Keratinocyte (primary cell): Measurements from ENCODE around the gene SCNN1B. TPM values are rescaled to one million over a fixed set of nuclear protein-coding genes. Genes with fewer than 3 reads are reported as not detected.
"Not testable (repeated sequence)": the region's sequence is repeated elsewhere in the genome, so short reads cannot be mapped to it uniquely, and the experiment has no call there.

Source experiments
- DNase-seq: peaks from one replicate; pipeline ENCODE4 v3.0.0-alpha.2; 2011; ENCODE audit warnings: low read depth, missing footprints, low spot score
- FAIRE-seq: peaks from 2 replicates; lab custom pipeline; 2011; peaks lifted over from hg19 to GRCh38; lab: Jason Lieb, UNC
- H2AFZ ChIP-seq: 2 replicates; pipeline ENCODE4 v1.6.0; 2012; ENCODE audit warnings: low read length, control low read depth, inconsistent platforms; ENCODE audit not compliant: control insufficient read depth
- H3K27ac ChIP-seq: 2 replicates; pipeline ENCODE4 v1.5.1; 2011; ENCODE audit warnings: low read length; ENCODE audit not compliant: control insufficient read depth, insufficient read depth
- H3K27me3 ChIP-seq: 3 replicates; pipeline ENCODE4 v1.6.0; 2011; ENCODE audit warnings: low read length; ENCODE audit not compliant: control insufficient read depth, insufficient read depth; ENCODE audit errors: extremely low read depth
- H3K36me3 ChIP-seq, 2 experiments: 2 replicates in 1 of 2; 3 replicates in 1 of 2; pipeline ENCODE4 v1.5.1; 2011; ENCODE audit warnings: low read length in 2 of 2, mild to moderate bottlenecking in 1 of 2; ENCODE audit not compliant: control insufficient read depth in 2 of 2, insufficient read depth in 2 of 2; ENCODE audit errors: extremely low read depth in 1 of 2
- H3K4me1 ChIP-seq: 3 replicates; pipeline ENCODE4 v1.5.1; 2011; ENCODE audit warnings: low read length; ENCODE audit not compliant: control insufficient read depth, insufficient read depth; ENCODE audit errors: extremely low read depth
- H3K4me2 ChIP-seq: 3 replicates; pipeline ENCODE4 v1.6.0; 2011; ENCODE audit warnings: low read depth, low read length; ENCODE audit not compliant: control insufficient read depth, insufficient read depth; ENCODE audit errors: extremely low read depth
- H3K4me3 ChIP-seq, 3 experiments: fragments of 200-600 bp in 1 of 3; sonication (generic) in 1 of 3; 2 replicates in 2 of 3; 3 replicates in 1 of 3; pipeline ENCODE4 v1.5.1; 2011 to 2016; ENCODE audit warnings: low read length in 3 of 3, mild to moderate bottlenecking in 3 of 3, control low read depth in 2 of 3, inconsistent platforms in 1 of 3, low read depth in 1 of 3, mixed read lengths in 1 of 3, mixed run types in 1 of 3, moderate library complexity in 1 of 3; ENCODE audit not compliant: control insufficient read depth in 2 of 3, insufficient read depth in 2 of 3; ENCODE audit errors: extremely low read depth in 1 of 3
- H3K79me2 ChIP-seq: 2 replicates; pipeline ENCODE4 v1.6.0; 2012; ENCODE audit warnings: low read length; ENCODE audit not compliant: control insufficient read depth, insufficient read depth
- H3K9ac ChIP-seq: 3 replicates; pipeline ENCODE4 v1.6.0; 2011; ENCODE audit warnings: low read length; ENCODE audit not compliant: control insufficient read depth, insufficient read depth; ENCODE audit errors: extremely low read depth
- H3K9me1 ChIP-seq: 3 replicates; pipeline ENCODE4 v1.6.0; 2011; ENCODE audit warnings: low read length; ENCODE audit not compliant: control insufficient read depth, insufficient read depth; ENCODE audit errors: extremely low read depth
- H3K9me3 ChIP-seq: 2 replicates; pipeline ENCODE4 v1.5.1; 2012; ENCODE audit warnings: low read depth, low read length; ENCODE audit not compliant: control insufficient read depth
- H4K20me1 ChIP-seq: 3 replicates; pipeline ENCODE4 v1.6.0; 2011; ENCODE audit warnings: low read length; ENCODE audit not compliant: control insufficient read depth, insufficient read depth; ENCODE audit errors: extremely low read depth
- EZH2 ChIP-seq: IDR thresholded peaks from one replicate; pipeline ENCODE4 v1.6.1; 2012; ENCODE audit warnings: inconsistent platforms, mild to moderate bottlenecking, low read length, moderate library complexity
- dilution Hi-C: fragments of 300-500 bp; cut with MboI; formaldehyde crosslinking; loops from one replicate; pipeline ENCODE4 v1.7.0; 2020; ENCODE audit warnings: low sequenced_read_pairs; ENCODE audit not compliant: extremely low pct_ligation_motif_present
- polyA minus RNA-seq, 3 experiments: library from RNA; depleted of rRNA, polyadenylated mRNA; stranded (reverse); fragments of >200 nt; gene quantifications; 1 replicate in 1 of 3; 2 replicates in 1 of 3; 3 replicates in 1 of 3; pipeline ENCODE4 v1.2.3, GENCODE V29; 2011
- polyA plus RNA-seq, 5 experiments: library from polyadenylated mRNA; depleted of rRNA in 3 of 5; stranded (reverse) in 3 of 5; stranded (forward) in 1 of 5; unstranded in 1 of 5; fragments of >200 nt; gene quantifications; 1 replicate in 1 of 5; 2 replicates in 3 of 5; 3 replicates in 1 of 5; pipeline versions ENCODE4 v1.2.1 to v1.2.3, GENCODE V29; 2011 to 2012; ENCODE audit warnings: missing spikeins in 2 of 5, low read depth in 1 of 5, low replicate concordance in 1 of 5
- TF ChIP-seq, protein P1 (sequence below), 3 experiments: IDR thresholded peaks in 1 of 3; conservative IDR thresholded peaks in 1 of 3; optimal IDR thresholded peaks in 1 of 3; 2 replicates in 2 of 3; 3 replicates in 1 of 3; pipeline versions ENCODE3 to v1.5.1; 2011; ENCODE audit warnings: low read length in 3 of 3, mild to moderate bottlenecking in 3 of 3, moderate library complexity in 2 of 3, control low read depth in 1 of 3, inconsistent platforms in 1 of 3; ENCODE audit not compliant: insufficient read depth in 2 of 3; ENCODE audit errors: extremely low read depth in 1 of 3

Gene SCNN1B, protein sequence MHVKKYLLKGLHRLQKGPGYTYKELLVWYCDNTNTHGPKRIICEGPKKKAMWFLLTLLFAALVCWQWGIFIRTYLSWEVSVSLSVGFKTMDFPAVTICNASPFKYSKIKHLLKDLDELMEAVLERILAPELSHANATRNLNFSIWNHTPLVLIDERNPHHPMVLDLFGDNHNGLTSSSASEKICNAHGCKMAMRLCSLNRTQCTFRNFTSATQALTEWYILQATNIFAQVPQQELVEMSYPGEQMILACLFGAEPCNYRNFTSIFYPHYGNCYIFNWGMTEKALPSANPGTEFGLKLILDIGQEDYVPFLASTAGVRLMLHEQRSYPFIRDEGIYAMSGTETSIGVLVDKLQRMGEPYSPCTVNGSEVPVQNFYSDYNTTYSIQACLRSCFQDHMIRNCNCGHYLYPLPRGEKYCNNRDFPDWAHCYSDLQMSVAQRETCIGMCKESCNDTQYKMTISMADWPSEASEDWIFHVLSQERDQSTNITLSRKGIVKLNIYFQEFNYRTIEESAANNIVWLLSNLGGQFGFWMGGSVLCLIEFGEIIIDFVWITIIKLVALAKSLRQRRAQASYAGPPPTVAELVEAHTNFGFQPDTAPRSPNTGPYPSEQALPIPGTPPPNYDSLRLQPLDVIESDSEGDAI
- polyA plus RNA-seq (0.92 to 2.8 TPM (median 1.5 TPM) in 3 replicates), polyA minus RNA-seq (1.3 to 4.4 TPM (median 2.4 TPM) in 3 replicates)
- 14.5 TPM for polyA plus RNA-seq (2011; ENCODE audit: low read depth)
- polyA plus RNA-seq (2011; cell fraction: cytosol; rRNA removed): 1.2 and 1.4 TPM in 2 replicates
- polyA plus RNA-seq (2011; cell fraction: nucleus; rRNA removed): 4.5 and 5.9 TPM in 2 replicates
- polyA plus RNA-seq (2012; ENCODE audit: low replicate concordance): 1.7 and 29.6 TPM in 2 replicates
- 3.3 TPM for polyA minus RNA-seq (2011; cell fraction: cytosol; rRNA and poly(A)+ RNA removed)
- 2.9 and 4.6 TPM in 2 replicates for polyA minus RNA-seq (2011; cell fraction: nucleus; rRNA and poly(A)+ RNA removed)

- FAIRE-seq (no peak), DNase-seq (no peak)
- dilution Hi-C loops: no loop called here
- no peaks in the 10 kb centered on the region for H4K20me1 ChIP-seq
- H3K4me3 ChIP-seq: peak within 1 kb of the TSS; percentile 24 to 33 (median 27)
- peak within 1 kb of the TSS; percentile 41 for H3K4me2 ChIP-seq
- H3K9me3 ChIP-seq: no peaks in the 10 kb centered on the region
- no peaks in the 10 kb centered on the region for H3K79me2 ChIP-seq
- H3K9ac ChIP-seq: no peak within 1 kb of the TSS
- TF ChIP-seq EZH2: peak; percentile 51
- TF ChIP-seq, protein P1, sequence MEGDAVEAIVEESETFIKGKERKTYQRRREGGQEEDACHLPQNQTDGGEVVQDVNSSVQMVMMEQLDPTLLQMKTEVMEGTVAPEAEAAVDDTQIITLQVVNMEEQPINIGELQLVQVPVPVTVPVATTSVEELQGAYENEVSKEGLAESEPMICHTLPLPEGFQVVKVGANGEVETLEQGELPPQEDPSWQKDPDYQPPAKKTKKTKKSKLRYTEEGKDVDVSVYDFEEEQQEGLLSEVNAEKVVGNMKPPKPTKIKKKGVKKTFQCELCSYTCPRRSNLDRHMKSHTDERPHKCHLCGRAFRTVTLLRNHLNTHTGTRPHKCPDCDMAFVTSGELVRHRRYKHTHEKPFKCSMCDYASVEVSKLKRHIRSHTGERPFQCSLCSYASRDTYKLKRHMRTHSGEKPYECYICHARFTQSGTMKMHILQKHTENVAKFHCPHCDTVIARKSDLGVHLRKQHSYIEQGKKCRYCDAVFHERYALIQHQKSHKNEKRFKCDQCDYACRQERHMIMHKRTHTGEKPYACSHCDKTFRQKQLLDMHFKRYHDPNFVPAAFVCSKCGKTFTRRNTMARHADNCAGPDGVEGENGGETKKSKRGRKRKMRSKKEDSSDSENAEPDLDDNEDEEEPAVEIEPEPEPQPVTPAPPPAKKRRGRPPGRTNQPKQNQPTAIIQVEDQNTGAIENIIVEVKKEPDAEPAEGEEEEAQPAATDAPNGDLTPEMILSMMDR (optimal IDR thresholded peaks at IDR 0.05 in 1 of 3, IDR thresholded peaks at IDR 0.05 in 1 of 3, conservative IDR thresholded peaks at IDR 0.05 in 1 of 3; ENCODE audit: extremely low read depth in 1 of 3, insufficient read depth in 2 of 3, low read length in 3 of 3): no peak
- H2AFZ ChIP-seq: no peak within 1 kb of the TSS
- H3K27me3 ChIP-seq: peaks cover 33% of the 10 kb centered on the region
- no peaks in the 10 kb centered on the region for H3K9me1 ChIP-seq
- no peak within 1 kb of the TSS for H3K27ac ChIP-seq
- H3K4me1 ChIP-seq: no peaks in the 10 kb centered on the region
- H3K36me3 ChIP-seq: no peaks in the 10 kb centered on the region
Measured at GRCh38 chr16:23302045-23302956, at the start of gene SCNN1B. Gene SCNN1B (plus strand): TSS chr16:23302302. CDS start chr16:23348600, 46,298 bp downstream.

GRCh38 chr16:23252310-23252709, 49.8 kb upstream of the SCNN1B start:
- dilution Hi-C loops: no loop called here
- Histone ChIP-seq H3K9me3 (no peaks in the 10 kb centered on the region), H2AFZ (no peak overlapping the region), H3K27me3 (no peaks in the 10 kb centered on the region), H3K9ac (no peak overlapping the region), H3K4me3 (no peak overlapping the region), H3K27ac (no peak overlapping the region), H3K4me2 (no peak overlapping the region), H3K79me2 (no peaks in the 10 kb centered on the region), H3K4me1 (no peaks in the 10 kb centered on the region), H3K36me3 (no peaks in the 10 kb centered on the region), H3K9me1 (no peaks in the 10 kb centered on the region), H4K20me1 (no peaks in the 10 kb centered on the region)
- no peak for FAIRE-seq
- TF ChIP-seq, protein P1 (optimal IDR thresholded peaks at IDR 0.05 in 1 of 3, IDR thresholded peaks at IDR 0.05 in 1 of 3, conservative IDR thresholded peaks at IDR 0.05 in 1 of 3; ENCODE audit: extremely low read depth in 1 of 3, insufficient read depth in 2 of 3, low read length in 3 of 3): no peak
- no peak for TF ChIP-seq EZH2
- no peak for DNase-seq

DNA sequence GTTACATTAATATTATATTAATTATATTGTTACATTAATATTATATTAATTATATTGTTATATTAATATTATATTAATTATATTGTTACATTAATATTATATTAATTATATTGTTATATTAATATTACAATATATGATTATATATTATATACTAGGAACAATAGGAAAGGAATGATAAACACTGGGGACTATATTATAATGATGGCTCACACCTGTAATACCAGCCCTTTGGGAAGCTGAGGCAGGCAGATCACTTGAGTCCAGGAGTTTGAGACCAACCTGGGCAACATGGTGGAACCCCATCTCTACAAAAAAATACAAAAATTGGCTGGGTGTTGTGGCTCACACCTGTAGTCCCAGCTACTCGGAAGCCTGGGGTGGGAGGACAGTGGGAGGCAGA, 48.5 kb upstream of the SCNN1B start:
- H3K79me2 ChIP-seq, dilution Hi-C loops: not testable (repeated sequence)

More for the DNA sequence above, 48.5 kb upstream of the SCNN1B start:
- not testable (repeated sequence) for H3K9me3 ChIP-seq, H3K9me1 ChIP-seq, H4K20me1 ChIP-seq, H3K9ac ChIP-seq, H3K4me3 ChIP-seq, H3K4me2 ChIP-seq, H3K27ac ChIP-seq, H3K36me3 ChIP-seq, H2AFZ ChIP-seq, FAIRE-seq, H3K27me3 ChIP-seq, DNase-seq
- peaks cover 12% of the 10 kb centered on the region for H3K4me1 ChIP-seq
